Measurements from ENCODE around the gene CALHM2.

Gene CALHM2

GRCh38 chr10:103474077-103474476 is 21.9 kb upstream of the CALHM2 start:
- no peak for DNase-seq

- DNase-seq: no peak
Measured at GRCh38 chr10:103473261-103473671, 21.1 kb upstream of the CALHM2 start.

DNA sequence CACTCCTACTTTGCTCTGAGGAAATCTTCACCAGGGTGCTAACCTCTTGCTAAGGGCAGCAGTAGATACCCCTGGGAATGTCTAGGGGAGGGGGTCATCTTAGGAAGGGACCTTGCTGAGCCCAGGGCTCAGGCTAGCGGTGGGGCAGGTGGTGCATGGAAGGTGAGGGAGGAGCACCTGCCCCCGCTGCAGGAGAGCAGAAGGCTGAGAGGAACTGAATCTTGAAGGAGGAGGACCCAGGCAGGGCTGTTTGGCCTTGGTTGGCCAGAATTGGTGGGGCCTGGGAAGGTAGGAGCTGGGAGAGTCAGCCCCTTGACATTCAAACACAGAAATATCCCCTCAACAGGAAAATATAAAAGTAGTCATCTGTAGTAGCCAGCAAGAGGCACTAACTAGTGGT is 19.8 kb upstream of the CALHM2 start:
- no peak for DNase-seq

DNA sequence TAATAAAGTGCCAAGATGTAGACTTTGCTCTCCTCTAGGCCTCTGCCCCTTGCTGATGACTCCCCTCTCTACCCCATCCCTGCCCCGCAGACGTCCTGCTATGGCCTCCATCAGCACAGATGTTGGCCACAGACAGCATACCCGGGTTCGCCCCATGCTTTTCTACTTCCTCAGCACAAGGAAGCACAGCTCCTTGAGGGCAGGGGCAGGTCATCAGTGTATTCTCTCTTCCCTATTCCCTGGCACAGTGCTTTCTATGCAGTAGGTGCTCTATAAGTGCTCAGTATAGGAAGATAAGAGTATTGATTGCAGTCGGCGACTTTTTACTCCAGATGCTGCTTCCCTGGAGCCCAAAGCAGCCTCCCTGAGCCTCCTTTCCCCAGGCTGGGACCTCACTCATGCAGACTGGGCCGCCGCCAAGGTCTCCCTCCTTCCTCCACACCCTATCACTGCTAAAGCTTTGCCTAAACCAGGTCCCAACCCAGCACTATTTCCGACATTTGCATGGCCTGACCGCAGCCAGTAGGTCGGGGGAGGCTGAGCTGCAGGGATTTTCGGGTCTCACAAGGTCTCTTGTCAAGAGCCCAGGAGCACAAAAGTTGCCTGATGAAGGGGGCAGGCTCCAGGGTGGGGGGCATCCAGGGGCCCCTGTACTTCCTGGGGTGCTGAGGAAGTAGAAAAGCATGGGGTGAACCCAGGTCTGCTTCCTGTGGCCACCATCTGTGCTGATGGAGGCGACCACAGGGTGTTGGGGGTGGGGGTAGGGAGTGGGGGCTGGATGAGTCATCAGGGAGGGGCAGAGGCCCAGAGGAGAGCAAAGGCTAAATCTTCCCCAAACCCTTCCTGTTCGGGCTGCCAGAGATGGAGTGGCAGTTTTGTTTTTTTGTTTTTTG is 18.8 kb upstream of the CALHM2 start:
- DNase-seq: peak; percentile 41

- DNase-seq: no peak
Measured at GRCh38 chr10:103469201-103469600, 17.0 kb upstream of the CALHM2 start.

DNA sequence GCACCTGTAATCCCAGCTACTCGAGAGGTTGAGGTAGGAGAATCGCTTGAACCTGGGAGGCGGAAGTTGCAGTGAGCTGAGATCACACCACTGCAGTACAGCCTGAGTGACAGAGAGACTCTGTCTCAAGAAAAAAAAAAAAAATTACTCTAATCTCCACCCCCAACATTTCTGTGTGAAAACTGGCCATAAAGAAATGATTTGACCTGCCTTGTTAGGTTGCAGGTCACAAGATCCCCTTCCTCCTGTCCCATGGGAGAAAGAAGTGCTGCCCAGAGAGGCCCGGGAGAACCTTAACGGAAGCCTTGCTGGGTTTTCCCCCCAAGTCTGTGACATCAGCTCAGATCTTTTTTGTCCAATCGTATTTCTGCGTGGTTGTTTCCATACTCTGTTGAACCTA is 15.2 kb upstream of the CALHM2 start:
- peak; percentile 28 for DNase-seq

DNA sequence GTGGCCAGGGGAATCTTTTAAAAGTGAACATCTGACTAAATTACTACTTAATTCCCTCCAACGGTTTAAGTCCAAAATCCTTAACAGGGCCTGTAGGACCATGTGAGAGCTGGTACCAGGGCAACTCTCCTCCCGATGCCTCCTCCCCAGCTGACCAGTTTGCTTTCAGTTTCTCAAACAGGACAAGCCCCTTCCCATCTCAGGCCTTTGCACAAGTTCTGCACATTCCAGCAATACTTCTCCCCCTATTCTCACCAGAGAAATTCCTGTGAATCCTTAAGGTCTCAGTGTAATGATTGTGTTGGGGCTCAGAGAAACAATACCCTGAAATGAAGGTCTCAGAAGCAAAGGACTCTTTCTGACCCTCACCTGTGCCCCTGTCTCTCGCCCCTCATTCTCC is 14.6 kb upstream of the CALHM2 start:
- DNase-seq: no peak

DNA sequence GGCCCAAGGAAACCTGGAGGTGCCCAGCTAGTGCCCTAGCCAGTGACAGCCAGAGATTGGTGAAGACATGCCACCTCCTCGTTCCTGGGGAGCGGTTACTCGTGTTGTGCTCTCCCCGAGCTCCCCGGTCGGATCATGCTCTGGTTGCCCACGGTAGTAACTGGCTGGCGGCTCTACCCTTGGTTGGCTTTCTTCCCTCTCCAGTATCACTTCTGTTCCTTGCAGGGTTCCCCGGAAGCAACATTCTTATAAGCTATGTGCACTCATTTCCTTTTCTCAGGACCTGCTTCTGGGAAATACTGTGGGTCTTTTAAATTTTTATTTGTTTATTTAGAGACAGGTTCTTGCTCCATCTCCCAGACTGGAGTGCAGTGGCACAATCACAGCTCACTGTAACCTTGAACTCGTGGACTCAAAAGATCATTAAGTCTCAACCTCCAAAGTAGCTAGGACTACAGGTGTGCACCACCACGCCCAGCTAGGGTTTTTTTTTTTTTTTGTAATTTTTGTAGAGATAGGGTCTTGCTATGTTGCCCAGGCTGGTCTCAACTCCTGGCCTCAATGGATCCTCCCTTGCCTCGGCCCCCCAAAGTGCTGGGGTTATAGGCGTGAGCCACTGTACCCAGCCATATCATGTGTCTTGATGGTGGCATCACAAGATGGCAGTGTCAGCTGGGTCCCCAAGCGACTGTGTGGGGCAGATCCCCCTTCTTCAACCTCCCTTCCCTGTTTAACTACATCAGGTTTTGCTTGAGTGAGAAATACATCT is 13.4 kb upstream of the CALHM2 start:
- DNase-seq: peak; percentile 74

DNA sequence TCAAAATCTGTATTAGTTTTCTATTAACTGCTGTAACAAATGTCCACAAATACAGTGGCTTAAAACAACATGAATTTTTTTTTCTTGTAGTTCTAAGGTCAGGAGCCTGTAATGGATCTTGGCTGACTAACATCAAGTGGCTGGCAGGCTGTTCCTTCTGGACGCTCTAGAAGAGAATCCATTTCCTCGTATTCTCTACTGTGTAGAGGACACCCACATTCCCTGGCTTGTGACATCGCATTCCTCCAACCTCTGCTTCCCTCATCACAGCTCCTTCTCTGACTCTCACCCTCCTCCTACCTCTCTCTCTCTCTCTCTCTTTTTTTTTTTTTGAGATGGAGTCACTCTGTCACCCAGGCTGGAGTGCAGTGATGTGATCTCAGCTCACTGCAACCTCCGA is 11.3 kb upstream of the CALHM2 start:
- peak; percentile 62 for DNase-seq

- DNase-seq: no peak
Measured at GRCh38 chr10:103459615-103460014, 7.4 kb upstream of the CALHM2 start.

GRCh38 chr10:103458720-103459119 is 6.5 kb upstream of the CALHM2 start, which contains the start of gene CALHM1:
CALHM1 (minus strand) TSS chr10:103458900; CDS start chr10:103458751, 149 bp downstream.
- DNase-seq: peak; percentile 39

DNA sequence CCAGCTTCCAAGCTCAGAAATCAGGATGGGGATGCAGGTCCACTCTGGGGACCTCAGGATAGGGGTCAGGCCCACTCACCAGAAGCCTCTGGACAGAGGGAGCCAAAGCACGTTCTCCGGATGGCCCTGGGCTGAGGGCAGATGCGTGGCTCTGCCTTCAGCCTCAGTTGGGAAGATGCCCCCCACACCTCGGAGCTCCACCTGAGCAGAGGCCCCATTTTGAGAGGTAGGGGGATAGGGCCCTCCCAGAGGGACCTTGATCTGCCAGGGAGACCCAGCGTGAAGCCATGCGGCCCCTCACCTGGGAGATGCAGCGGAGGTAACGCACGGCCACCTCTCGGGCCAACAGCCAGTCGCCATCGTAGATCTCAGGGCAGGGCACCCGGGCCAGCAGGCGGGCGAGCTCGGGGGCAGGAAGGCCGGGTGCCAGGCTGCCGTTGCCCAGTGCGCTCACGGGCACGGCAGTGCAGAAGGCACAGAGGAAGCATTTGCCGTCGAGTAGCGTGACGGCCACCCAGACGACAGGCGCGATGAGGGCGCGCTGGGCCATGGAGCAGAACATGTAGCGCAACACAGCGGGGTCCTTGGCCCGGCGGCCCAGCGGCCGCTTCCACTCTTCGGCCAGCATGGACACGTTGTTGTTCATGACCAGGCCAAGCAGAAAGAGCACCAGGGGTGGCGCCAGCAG is 5.9 kb upstream of the CALHM2 start:
- DNase-seq: no peak

DNA sequence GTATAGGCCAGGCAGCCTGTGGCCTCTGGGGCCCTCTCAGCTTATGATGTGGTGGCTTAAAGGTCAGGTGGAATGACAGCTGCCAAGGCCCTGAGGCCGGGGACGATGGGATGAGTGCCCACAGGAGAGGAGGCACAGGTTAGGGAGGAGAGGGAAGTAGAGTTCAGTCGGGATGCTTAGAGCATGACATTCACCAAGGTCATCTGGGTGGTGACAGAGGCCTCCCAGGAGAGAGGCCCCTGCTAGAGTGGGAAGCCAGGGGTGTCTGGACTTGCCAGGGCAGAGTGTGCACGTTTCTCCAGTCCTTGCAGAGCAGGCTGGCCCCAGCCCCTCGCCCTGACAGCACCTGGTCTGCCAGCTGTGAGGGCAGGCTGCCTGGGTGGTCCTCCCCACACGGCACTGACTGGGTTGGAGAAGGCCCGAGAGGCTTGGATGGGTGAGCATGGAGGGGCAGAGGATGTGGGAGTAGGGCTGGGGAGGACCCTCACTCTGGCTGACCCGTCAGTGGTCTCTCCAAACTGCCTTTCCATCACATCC is 5.1 kb upstream of the CALHM2 start:
- no peak for DNase-seq

GRCh38 chr10:103456074-103456660 is 4.0 kb upstream of the CALHM2 start:
- DNase-seq: no peak

- no peak for DNase-seq
Measured at GRCh38 chr10:103455235-103455634, 3.1 kb upstream of the CALHM2 start.

GRCh38 chr10:103454026-103454425 is 1.9 kb upstream of the CALHM2 start:
- DNase-seq: no peak

- no peak for DNase-seq
Measured at GRCh38 chr10:103452506-103453230, 498 bp upstream of the CALHM2 start.

GRCh38 chr10:103451091-103451813 is 918 bp downstream of the CALHM2 start:
- DNase-seq: peak; percentile 51

DNA sequence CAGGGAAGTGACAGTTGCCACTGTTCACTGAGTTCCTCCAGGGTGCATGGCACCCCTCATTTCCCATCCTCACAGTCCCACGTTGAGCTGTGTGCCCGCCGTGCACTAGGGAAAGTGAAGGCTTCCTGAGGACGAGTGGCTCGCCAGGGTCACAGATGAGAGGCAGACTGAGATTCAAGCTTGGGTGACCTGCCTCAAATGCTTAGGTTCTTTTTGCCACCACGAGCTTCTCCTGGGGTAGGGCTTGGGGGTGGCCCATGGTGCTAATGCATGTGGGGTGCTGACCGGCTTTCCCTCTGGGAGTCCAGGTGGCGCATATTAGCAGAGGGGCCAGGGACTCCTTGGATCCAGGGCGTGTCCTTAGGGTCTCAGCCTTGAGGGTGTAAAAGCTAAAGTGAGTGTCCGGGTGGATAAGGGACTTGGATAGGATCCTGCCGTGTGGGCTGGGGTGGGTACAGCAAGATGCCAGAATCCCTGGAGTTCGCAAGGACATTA is 1.9 kb downstream of the CALHM2 start:
- no peak for DNase-seq

DNA sequence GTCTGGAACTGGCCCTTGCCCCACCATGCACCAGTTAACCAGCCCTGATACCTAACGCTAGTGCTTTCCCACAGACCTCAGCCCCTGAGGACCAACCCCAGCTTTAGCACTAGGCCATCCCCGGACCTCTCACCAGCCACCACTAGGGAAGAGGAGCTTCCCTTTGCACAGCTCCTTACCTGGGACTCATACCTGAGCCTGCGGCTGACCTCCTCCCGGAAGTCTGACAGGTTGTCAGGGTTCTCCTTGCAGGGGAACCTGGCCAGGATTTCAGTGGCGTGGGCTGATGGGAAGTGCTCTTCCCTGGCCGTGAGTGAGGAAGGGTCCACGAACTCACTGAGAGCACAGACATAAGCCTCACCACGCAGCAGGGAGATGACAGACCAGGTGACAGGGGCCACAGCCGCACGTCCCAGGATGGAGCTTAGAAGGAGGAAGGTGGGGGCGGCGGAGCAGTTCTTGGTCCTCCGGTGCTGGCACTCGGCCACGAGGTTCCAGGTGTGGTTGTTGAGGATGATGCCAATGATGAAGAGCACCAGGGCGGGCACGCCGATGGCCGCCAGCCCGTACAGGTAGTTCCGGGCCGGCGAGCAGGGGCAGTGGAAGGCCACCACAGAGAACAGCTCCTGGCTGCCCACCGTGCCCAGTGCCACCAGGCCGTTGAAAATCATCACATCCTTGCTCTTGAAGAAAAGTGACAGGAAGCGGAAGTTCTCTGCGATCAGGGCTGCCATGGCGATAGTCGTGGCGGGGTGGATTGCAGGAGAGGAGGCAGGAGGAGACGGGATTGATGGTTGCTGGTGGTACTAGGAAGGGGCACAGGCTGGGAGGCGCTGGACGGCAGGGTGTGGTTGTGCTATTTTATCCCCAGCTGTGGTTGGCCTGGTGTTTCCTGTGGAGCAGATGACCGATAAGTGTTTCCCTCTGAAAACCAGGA is 2.7 kb downstream of the CALHM2 start:
- no peak for DNase-seq
